ENCODE data around the gene SYNE2.
A peak's percentile ranks its signal among the peaks of the same experiment; 100 is the strongest.

SYNE2 gene

DNA sequence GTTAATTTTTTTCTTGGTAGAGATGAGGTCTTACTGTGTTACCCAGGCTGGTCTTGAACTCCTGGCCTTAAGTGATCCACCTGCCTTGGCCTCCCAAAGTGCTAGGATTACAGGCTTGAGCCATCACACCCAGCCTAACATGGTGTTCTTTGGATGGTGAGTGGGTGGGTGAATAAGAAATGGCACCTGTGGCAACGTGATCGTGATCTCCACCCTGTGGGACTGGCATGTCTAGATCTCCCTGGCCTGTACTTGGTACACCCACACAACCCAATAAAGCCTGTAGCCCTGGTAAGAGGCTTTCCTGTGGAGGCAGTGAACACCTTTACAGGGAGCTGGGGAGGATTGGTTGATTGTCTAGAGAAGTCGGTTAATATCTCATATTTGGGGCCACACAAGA, 25.2 kb downstream of the SYNE2 start:
- H3K4me3 ChIP-seq (ENCODE audit: low read length), result no peak overlapping the region
- DNase-seq (ENCODE audit: low read depth), result no peak
- TF ChIP-seq, protein P1, sequence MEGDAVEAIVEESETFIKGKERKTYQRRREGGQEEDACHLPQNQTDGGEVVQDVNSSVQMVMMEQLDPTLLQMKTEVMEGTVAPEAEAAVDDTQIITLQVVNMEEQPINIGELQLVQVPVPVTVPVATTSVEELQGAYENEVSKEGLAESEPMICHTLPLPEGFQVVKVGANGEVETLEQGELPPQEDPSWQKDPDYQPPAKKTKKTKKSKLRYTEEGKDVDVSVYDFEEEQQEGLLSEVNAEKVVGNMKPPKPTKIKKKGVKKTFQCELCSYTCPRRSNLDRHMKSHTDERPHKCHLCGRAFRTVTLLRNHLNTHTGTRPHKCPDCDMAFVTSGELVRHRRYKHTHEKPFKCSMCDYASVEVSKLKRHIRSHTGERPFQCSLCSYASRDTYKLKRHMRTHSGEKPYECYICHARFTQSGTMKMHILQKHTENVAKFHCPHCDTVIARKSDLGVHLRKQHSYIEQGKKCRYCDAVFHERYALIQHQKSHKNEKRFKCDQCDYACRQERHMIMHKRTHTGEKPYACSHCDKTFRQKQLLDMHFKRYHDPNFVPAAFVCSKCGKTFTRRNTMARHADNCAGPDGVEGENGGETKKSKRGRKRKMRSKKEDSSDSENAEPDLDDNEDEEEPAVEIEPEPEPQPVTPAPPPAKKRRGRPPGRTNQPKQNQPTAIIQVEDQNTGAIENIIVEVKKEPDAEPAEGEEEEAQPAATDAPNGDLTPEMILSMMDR (IDR thresholded peaks at IDR 0.05; ENCODE audit: insufficient read depth, low read depth, low read length, missing control alignments), result no peak

DNA sequence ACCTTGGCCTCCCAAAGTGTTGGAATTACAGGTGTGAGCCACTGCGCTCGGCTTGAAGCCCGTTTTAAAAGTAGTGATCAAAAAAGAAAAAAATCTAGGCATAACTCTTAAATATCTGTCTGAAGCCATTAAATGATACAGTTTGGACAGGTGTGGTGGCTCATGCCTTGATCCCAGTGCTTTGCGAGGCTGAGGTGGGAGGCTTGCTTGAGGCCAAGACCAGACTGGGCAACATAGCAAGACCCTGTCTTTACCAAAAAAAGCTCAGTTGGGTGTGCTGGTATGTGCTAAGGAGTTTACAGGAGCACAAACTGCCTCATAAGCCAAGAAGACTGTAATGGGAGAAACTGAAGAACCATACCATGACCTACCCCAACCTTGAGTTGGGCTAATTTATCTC, 26.0 kb downstream of the SYNE2 start:
- no peak overlapping the region for H3K4me3 ChIP-seq (ENCODE audit: low read length)
- TF ChIP-seq, protein P1 (IDR thresholded peaks at IDR 0.05; ENCODE audit: insufficient read depth, low read depth, low read length, missing control alignments), result no peak
- DNase-seq (ENCODE audit: low read depth), result no peak

GRCh38 chr14:63881926-63882325, 29.1 kb downstream of the SYNE2 start:
- no peak for DNase-seq (ENCODE audit: low read depth)
- TF ChIP-seq, protein P1 (IDR thresholded peaks at IDR 0.05; ENCODE audit: insufficient read depth, low read depth, low read length, missing control alignments), result no peak
- no peak overlapping the region for H3K4me3 ChIP-seq (ENCODE audit: low read length)

GRCh38 chr14:63887899-63888298, 35.1 kb downstream of the SYNE2 start:
- DNase-seq (ENCODE audit: low read depth), result no peak
- H3K4me3 ChIP-seq (ENCODE audit: low read length), result no peak overlapping the region
- TF ChIP-seq, protein P1 (IDR thresholded peaks at IDR 0.05; ENCODE audit: insufficient read depth, low read depth, low read length, missing control alignments), result no peak

DNA sequence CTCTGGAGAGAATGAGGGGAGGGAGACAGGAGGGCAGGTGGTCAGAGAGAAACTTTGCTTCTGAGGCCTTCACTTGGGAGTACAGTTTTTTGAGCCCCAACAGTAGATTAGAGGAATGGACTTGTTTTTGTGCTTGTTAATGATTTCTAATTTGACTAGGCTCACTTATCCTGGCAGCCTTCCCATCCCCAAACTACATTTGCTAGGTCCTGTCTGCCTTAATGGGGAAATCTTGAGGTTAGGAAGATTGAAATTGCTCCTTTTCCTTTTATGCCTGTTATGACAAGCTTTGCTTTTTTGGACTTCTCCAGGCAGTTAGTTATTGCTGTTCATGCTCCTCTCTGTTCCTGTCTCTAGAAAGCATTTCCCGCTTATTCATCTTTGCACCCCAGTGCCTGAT, 37.7 kb downstream of the SYNE2 start:
- no peak overlapping the region for H3K4me3 ChIP-seq (ENCODE audit: low read length)
- TF ChIP-seq, protein P1 (IDR thresholded peaks at IDR 0.05; ENCODE audit: insufficient read depth, low read depth, low read length, missing control alignments), result no peak
- peak; percentile 20 for DNase-seq (ENCODE audit: low read depth)

DNA sequence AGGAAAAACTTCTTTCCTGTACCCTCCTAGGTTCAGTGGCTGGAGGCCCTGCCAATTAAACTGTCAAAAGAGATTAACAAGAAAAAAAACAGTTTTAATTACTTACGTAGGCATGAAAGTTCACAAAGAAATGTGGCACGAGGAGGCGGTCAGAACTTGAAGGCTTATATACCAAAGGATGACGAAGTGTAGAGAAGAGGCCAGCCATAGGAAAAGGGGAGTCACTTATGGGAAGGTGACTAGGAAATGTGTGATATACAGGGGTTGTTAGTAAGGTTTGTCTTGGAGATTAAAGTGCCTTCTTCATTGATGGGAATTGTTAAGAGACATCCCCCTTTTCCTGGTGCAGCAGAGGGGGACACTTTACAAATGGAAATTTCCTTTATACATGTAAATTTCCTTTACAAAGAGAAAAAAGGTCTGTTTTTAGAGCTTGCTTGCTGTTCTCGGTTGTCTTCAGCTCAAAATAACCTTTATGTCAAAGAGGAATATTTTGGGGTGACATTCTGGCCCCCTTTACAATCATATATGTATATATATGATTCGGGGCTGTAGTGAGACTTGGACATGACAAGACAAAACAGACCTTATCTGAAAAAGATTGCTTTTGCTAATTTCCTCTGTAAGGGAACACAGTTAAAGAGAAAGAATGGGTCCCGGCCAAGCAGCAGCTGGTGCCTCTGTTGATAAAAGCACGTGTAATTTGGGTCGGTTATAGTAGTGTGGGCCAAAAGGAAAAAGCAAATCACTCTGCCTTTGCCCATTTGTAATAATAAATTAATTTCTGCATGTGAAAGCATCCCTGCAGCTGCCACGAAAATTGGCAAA, 38.6 kb downstream of the SYNE2 start:
- TF ChIP-seq, protein P1 (IDR thresholded peaks at IDR 0.05; ENCODE audit: insufficient read depth, low read depth, low read length, missing control alignments), result no peak
- no peak overlapping the region for H3K4me3 ChIP-seq (ENCODE audit: low read length)
- peak; percentile 31 for DNase-seq (ENCODE audit: low read depth)

DNA sequence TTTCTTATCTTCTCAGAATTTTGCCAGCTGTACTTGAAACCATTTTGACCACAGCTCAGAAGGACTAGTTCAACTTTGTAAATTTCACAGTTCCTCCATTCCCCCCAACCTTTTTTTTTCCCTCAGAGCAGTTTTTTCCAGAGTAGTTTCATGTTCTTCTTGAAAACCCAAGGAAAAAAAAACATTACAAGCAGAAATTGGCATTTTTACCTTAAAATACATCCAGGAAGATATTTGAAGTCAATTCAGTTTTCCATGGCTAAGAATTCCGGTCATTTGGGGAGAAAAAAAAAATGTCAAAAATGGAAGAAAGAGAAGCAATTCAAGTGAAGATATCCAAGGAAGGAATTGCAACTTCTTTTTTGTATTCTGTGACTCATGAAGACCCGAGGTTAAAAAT, 39.5 kb downstream of the SYNE2 start:
- no peak overlapping the region for H3K4me3 ChIP-seq (ENCODE audit: low read length)
- no peak for DNase-seq (ENCODE audit: low read depth)
- TF ChIP-seq, protein P1 (IDR thresholded peaks at IDR 0.05; ENCODE audit: insufficient read depth, low read depth, low read length, missing control alignments), result no peak

Data from epithelial cell of esophagus (primary cell).